SU-DHL-6 (cell line): ENCODE results near the gene FAM20A.

Experiments
- EZH2phosphoT487 ChIP-seq: fragments of 200-600 bp; sonication (generic), shearing (Covaris generic); conservative IDR thresholded peaks from 2 replicates; pipeline ENCODE4 v1.6.1; 2018; ENCODE audit warnings: mild to moderate bottlenecking, antibody characterized with exemption, low read length, moderate library complexity, mixed read lengths
- TF ChIP-seq, protein P1 (sequence below): fragments of 200-600 bp; sonication (generic); IDR thresholded peaks from one replicate; pipeline ENCODE4 v1.5.1; 2017; ENCODE audit warnings: antibody characterized with exemption, mild to moderate bottlenecking, low read length, moderate library complexity; ENCODE audit not compliant: insufficient read depth, poor library complexity, severe bottlenecking

DNA sequence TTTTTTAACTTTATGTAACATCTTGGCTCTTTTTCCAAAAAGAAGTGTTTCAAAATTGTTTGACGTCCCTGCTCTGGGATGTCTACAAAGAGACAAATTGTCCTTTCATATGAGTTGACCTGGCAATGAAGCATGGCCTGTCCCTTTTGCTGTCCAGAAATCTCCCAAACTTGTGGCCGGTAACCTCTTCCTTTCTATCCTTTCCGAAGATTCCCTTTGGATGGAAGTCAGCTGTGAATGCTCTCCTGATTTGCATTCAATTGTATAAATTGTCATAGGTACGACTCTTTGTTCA is 40.9 kb upstream of the FAM20A start:
- TF ChIP-seq, protein P1, sequence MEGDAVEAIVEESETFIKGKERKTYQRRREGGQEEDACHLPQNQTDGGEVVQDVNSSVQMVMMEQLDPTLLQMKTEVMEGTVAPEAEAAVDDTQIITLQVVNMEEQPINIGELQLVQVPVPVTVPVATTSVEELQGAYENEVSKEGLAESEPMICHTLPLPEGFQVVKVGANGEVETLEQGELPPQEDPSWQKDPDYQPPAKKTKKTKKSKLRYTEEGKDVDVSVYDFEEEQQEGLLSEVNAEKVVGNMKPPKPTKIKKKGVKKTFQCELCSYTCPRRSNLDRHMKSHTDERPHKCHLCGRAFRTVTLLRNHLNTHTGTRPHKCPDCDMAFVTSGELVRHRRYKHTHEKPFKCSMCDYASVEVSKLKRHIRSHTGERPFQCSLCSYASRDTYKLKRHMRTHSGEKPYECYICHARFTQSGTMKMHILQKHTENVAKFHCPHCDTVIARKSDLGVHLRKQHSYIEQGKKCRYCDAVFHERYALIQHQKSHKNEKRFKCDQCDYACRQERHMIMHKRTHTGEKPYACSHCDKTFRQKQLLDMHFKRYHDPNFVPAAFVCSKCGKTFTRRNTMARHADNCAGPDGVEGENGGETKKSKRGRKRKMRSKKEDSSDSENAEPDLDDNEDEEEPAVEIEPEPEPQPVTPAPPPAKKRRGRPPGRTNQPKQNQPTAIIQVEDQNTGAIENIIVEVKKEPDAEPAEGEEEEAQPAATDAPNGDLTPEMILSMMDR, result no peak
- no peak for TF ChIP-seq EZH2phosphoT487
